Superior temporal gyrus (tissue), 1 donor: Measurements from ENCODE around the gene FNDC3B.
"Not testable (repeated sequence)": the region's sequence is repeated elsewhere in the genome, so short reads cannot be mapped to it uniquely, and the experiment has no call there.

Experiments used
- DNase-seq: peaks from one replicate; pipeline ENCODE4 v3.0.0-alpha.2; 2016; ENCODE audit errors: extremely low spot score

Gene FNDC3B

GRCh38 chr3:172031996-172032395 is 7.4 kb upstream of the FNDC3B start:
- DNase-seq: no peak

GRCh38 chr3:172033396-172033795 is 6.0 kb upstream of the FNDC3B start:
- no peak for DNase-seq

DNA sequence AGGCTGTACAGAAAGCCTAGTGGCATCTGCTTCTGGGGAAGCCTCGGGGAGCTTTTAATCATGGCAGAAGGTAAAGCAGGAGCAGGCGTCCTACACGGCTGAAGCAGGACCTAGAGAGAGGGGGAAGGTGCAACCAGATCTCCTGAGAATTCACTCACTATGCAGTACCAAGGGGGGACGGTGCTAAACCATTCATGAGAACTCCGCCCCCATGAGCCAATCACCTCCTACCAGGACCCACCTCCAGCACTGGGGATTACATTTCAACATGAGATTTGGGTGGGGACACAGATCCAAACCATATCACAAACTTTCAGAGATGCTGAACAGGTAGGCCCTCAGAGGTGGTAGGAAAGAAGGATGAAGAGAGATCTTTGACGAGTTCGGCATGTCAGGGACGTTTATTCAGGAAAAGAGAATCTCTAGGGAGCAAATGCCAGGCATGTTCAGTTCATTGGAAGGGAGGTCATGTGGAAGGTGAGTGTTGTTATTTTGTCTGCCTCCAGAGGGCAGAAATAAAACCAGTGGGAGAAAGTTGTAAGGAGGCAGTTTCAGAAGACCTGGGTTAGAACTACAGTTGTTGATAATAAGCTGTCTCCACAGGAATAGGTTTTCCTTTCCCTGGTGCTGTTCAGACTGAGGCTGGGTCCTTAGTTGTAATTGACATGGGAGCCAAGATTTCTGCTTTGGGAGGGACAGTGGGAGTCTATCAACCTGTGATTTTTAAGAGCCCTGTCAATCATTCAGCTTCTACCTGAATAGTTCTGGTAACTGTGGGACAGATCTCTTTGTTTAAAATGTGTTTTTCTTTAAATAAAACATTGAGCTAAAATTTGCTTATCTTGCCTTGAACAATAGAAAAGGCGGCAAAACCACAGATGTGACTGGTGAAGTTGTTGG is 4.3 kb upstream of the FNDC3B start:
- no peak for DNase-seq

- DNase-seq: no peak
Observed at GRCh38 chr3:172036541-172037215, 2.7 kb upstream of the FNDC3B start.

GRCh38 chr3:172038798-172039435 is 461 bp upstream of the FNDC3B start:
- no peak for DNase-seq

- DNase-seq: no peak
Observed at GRCh38 chr3:172040078-172040980, 951 bp downstream of the FNDC3B start.

- DNase-seq: no peak
Observed at GRCh38 chr3:172040981-172041963, 1.9 kb downstream of the FNDC3B start.

DNA sequence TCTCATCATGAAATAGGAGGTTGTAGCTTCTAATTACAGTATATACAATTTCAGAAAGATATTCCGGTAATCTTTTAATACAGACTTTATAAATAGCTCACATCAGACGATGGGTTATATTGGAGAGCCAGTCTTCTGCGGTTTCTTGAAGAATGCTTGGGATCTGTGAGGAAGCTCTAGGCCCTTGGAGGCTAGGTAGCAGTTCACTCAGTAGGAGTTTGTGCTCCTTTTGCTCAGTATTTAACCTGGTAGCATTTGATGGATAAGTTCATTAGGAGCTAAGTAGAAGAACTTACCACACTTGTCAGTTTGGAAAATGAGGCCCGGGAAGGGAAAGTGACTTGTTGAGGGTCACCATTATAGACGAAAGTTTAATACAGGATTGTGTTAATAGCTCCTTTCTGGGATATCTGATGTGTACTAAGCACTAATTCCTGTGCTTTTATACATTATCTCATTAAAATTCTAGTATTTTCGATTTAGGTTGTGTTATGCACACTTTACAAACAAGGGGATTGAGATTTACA is 2.8 kb downstream of the FNDC3B start:
- no peak for DNase-seq

DNA sequence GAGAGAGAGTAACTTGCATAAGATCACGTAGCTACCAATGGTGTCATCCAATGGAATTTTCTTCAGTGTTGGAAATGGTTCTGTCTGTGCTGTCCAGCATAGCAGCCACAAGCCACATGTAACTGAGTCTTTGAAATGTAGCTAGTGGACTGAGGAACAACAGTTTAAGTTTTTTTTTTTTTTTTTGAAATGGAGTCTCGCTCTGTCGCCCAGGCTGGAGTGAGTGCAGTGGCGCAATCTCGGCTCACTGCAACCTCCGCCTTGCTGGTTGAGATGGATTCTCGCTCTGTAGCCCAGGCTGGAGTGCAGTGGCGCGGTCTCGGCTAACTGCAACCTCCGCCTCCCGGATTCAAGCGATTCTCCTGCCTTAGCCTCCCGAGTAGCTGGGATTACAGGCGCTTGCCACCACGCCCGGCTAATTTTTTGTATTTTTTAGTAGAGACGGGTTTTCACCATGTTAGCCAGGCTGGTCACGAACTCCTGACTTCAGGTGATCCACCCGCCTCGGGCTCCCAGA is 3.3 kb downstream of the FNDC3B start:
- DNase-seq: not testable (repeated sequence)

- no peak for DNase-seq
Observed at GRCh38 chr3:172043233-172043632, 3.9 kb downstream of the FNDC3B start.

GRCh38 chr3:172043766-172044165 is 4.4 kb downstream of the FNDC3B start:
- DNase-seq: no peak

DNA sequence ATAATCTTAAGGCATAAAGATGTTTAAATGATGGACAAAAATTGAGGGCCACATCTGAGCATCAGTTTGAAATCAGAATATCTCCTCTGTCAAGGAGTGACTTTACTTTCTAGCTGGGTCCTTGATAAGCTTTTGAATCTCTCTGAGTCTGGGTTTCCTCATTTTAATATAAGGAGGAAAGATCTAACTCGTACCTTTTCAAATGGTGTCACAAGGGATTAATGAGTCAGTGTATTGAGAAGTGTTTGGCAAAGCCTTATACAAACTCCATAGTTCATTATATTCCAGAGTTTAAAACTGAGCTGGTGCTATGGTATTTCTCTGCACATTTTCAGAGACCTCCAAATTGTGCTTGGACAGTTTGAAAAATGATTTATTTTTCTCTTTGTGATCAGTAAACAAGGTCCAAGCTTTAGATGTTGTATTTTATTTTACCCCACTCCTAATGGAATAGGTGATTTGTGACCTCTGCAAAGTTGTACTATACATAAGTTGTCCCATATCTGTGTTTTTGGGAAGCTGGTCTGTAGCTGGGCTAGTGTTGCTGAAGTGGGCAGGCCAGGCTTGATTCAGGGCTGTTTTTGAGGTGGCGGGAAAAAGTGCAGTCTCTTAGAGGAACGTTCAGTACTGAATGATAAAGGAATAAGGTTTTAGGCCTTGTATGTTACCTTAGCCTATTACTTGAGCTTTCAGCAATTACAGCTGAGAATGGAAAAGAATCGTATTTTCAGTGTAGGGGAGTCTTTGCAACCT is 5.6 kb downstream of the FNDC3B start:
- DNase-seq: no peak

DNA sequence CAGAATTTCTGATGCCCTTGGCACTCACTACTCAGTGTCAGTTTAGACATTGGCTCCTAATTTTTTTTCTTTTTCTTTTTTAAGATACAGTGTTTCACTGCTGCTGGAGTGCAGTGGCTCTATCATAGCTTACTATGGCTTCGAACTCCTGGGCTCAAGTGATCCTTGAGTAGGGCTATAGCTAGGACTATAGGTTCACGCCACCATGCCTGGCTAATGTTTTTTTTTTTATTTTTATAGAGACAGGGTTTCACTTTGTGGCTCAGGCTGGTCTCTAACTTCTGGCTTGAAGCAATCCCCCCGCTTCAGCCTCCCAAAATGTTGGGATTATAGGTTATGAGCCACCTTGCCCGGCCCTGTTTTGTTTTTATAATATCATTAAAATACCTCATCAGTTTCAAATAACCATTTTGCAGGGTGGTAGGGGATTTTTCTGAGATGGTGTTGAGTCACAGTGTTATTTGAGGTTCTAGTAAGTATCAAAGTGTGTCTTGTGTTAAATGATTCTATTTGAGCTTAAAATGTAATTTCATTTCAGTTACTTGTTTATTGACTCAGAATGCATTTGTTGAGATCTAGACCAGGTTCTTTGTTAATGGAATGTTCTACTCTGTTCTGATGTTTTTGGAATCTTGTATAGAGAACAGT is 7.0 kb downstream of the FNDC3B start:
- no peak for DNase-seq

GRCh38 chr3:172047567-172048115 is 8.3 kb downstream of the FNDC3B start:
- DNase-seq: no peak

- no peak for DNase-seq
Observed at GRCh38 chr3:172048599-172048998, 9.2 kb downstream of the FNDC3B start.

DNA sequence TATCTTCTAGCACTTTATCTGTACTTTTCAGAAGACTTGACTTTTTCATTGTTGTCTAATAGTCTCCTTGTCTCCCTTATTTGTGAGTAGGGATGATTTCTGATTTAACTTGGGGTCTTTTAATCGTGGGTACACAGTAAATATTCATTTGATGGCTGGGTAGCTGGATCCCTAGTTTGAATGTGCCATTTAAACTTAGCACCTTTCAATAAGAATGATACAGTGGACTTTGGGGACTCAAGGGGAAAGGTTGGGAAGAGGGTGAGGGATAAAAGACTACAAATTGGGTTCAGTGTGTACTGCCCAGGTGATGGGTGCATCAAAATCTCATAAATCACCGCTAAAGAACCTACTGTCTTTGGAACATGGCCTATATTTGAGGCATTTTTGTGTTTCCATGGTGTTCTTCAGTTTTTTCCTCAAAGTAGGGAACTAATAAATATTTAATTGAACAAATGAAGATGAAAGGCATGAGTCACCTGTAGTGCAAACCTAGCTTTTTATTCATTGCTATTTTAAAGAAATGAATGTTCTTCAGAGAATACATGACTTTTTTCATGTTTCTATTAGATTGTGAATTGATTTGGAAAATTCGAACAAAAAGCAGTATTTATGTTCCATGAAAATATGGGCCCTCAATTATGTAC is 12.1 kb downstream of the FNDC3B start:
- no peak for DNase-seq

- no peak for DNase-seq
Observed at GRCh38 chr3:172051957-172052354, 12.6 kb downstream of the FNDC3B start.

DNA sequence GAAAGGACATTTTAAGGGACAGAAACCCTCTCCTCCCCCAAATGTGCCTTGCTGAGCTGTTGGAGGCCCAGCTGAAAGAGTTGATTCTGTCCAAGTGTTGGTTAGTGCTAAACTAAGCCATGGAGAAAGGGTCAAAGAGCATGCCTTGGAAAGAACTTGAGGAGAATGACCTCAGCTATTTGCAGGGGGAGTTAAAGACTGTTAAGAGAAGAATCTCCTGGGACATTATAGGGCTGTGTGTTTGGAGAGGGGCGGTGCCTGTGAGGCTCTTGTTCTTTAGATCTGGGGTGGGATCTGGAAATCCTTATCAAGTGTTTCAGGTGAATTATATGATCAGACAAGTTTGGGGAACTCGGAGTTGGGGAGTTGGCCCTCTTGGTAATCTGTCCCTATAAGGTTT is 13.0 kb downstream of the FNDC3B start:
- no peak for DNase-seq
